Stimulated activated CD4-positive, alpha-beta T cell treated with anti-CD3 and anti-CD28 coated beads, TNF-alpha, amount 100 ng/mL, for 1 hour (primary cell): ENCODE measurements around the gene LSM3.

Experiments used
- DNase-seq, 3 donors: peaks; one replicate each; pipeline ENCODE4 v3.0.0-alpha.2; 2020; ENCODE audit warnings: low read depth in 3 of 3, low spot score in 1 of 3

The LSM3 gene

GRCh38 chr3:14194865-14195264, 16.2 kb downstream of the LSM3 start:
- DNase-seq: no peak

DNA sequence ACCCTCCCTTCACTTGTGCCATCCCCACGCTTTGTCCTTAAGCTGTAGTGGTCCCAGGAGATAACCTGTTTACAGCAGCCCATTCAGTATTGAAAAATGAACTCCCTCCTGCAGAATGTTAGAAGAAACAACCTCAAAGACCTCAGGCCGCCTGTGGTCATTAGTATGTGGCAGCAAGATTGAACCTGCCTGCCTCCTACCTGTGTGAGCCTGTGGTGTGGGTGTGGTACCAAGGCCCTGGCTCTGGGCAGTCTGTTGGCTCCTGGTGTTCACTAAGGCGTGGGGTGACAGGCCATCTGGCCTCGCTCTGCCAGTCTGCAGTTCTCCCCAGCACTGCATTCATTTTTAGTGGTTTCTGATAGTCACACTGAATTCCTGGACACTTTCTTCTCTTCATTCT, 21.0 kb downstream of the LSM3 start:
- DNase-seq: no peak

DNA sequence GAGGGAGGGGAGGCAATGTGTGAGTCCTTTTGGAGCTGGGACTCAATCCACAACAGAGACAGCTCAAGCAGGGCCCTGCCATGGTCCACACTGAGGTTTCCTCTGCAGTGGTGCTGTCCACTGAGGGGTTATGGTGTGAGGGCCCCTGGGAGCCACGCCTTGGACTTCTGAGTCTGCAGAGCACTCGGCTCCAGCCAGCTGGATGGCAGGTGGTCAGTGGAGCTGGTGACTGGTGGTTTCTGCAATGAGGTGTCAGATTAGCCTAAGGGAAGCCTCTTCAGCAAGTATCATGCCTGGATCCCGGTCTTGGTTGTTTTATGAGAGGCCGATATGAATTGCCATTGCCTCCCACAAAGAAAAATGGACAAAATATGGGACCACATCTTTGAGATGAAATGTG, 21.7 kb downstream of the LSM3 start:
- DNase-seq: no peak

- no peak for DNase-seq
Measured at GRCh38 chr3:14200841-14201240, 22.2 kb downstream of the LSM3 start.

- DNase-seq: no peak
Measured at GRCh38 chr3:14201940-14202684, 23.5 kb downstream of the LSM3 start.

DNA sequence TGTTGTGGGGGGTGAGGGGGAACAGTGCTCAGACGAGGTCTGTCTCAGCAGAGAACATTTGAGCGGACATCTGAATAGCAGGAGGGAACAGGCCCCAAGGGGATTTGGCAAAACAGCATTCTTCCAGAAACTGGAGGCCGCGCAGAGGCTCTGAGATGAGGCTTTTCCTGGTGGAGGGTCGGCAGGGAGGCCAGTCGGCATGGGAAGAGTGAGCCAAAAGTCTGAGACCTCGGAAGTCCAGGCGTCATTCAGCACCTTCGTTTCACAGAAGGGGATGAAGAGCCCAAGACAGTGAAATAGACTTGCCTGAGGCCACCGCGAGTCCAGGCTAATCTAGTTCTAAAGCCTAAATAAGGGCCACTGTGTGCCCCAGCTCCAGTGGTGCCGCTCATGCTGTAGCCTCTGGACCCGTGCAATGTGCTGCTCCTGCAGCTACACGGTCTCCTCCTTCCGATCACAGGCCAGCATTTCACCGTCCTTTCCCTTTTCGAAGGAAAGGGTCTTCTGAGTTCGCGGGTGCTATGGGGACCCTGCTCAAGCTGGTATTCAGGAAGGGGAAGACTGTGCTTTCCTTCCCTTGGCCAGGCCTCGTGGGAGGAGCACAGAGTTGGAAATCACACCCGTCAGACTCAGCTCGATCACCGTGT, 24.4 kb downstream of the LSM3 start:
- no peak for DNase-seq

GRCh38 chr3:14203521-14204079, 25.0 kb downstream of the LSM3 start:
- DNase-seq: no peak

DNA sequence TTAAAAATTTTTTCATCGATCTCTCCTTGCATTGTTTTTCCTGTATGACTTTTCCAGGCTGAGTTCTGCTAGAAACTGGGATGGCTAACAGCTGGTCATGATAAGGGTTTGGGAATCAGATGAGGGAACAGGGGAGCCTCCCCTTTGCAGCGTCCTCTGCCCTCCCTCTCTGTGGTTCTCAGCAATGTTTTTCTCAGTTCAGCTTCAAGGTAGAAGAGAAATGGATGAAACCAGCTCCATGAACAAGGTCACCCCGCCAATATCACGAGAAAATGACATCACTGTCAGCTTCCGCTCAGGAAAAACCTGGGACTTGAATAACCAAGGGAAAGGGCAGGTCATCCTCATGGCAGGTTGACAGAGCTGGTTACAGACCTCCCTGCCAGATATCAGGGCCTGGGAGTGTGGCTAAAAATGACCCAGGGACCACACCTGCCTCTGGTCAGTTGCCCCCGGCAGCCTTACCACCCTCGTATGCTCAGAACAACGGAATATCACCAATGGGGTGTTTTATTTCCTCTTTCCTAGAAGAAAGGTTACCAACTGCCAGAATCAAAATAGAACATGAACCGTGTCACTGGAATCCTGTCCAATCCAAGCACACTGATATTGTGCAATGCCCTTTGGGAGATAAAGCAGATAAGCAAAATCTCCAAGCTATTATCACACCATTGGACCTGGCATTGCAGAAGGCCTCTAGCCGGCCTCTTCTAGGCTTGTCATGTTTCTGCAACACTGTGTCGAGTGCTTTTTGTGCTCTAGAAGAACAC, 26.1 kb downstream of the LSM3 start:
- DNase-seq: no peak

DNA sequence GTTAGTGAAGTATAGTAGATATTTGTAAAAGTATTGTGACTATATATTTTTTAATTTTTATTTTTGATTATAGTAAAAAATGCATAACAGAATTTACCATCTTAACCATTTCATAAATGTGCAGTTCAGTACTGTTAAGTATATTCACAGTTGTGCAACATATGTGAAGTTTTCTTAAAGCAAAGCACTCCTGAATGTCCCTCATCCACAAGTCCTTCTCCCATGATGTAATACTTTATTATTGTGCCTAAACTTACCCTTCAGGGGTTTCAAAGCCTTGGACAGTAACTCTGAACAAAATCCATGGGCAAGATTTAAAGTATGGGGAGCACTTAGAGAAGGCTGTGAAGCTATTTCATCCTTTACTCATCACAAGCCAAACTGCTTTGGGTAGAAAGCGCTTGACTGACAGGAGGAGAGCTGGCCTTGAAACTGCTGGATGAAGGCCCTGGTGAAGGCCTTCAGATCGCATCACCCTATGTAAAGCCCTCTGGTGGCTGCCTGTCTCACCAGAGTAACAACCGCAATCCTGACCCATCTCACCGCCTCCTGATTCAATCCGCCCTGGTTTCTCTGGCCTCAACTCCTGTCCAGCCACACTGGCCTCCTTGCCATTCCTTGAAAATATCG, 28.0 kb downstream of the LSM3 start:
- DNase-seq: no peak

DNA sequence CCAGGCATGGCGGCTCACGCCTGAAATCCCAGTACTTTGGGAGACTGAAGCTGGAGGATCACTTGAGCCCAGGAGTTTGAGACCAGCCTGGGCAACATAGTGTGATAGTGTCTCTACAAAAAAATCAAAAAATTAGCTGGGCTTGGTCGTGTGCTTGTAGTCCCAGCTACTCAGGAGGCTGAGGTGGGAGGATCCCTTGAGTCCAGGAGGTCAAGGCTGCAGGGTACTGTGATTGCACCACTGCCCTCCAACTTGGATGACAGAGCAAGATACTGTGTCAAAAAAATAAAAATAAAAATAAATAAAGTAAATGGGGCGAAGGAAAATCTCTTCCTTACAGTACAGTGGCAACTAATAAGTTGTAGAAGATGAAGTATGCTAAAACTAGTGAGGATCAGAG, 29.6 kb downstream of the LSM3 start:
- DNase-seq: no peak

DNA sequence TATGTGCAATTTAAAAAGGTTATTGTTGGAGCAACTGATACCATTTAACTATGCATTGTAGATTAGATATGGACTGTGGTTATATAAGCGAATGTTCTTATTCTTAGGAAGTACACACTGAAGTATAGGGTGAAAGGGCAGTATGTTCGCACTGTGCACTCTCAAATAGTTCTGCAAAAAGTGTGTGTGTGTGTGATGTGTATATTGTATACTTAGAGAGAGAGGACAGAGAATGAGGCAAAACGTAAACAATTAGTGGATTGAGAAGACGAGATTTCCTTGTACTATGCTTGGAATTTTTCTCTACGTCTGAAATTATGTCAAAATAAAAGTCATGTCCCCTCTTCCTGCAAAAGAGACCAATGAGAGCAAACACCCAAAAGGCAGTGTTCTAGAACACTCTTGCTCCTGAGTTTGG, 30.4 kb downstream of the LSM3 start:
- no peak for DNase-seq

- no peak for DNase-seq
Measured at GRCh38 chr3:14209581-14210289, 31.1 kb downstream of the LSM3 start.

- DNase-seq: no peak
Measured at GRCh38 chr3:14210290-14210688, 31.7 kb downstream of the LSM3 start.

DNA sequence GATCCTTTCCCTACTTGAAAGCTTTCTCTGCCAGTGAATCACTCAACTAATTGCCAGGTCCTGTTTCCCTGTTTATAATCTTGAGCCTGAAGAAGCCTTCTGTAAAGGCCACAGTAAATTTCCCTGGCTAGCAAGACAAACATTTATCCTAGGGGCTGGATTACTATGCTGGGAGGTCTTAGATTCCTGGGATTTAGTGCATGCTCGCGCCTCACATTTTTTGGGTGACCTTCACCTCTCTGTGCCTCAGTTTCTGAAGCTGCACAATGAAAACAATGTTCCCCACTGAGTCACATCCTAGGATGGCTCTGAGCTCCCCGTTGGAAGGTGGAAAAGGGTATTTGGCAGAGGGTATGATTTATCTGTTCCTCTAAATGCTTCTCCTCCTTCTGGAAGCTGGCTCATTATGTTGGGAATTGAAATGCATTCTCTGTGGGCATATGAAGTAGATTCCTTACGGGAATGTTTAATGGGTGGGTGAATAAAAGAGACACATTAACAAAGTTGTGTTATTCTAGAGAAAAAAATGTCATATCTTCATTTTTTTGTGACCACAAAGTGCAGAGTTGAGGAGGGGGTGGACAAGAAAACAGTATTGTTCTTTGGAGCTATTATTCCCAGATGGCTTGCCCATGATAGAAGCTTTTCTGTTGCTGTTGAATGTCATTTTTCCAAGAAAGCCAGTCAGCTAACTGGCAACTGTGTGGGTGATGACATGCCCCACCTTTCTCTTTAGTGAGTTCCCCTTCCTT, 32.4 kb downstream of the LSM3 start:
- no peak for DNase-seq

- DNase-seq: no peak
Measured at GRCh38 chr3:14211621-14212020, 33.0 kb downstream of the LSM3 start.

DNA sequence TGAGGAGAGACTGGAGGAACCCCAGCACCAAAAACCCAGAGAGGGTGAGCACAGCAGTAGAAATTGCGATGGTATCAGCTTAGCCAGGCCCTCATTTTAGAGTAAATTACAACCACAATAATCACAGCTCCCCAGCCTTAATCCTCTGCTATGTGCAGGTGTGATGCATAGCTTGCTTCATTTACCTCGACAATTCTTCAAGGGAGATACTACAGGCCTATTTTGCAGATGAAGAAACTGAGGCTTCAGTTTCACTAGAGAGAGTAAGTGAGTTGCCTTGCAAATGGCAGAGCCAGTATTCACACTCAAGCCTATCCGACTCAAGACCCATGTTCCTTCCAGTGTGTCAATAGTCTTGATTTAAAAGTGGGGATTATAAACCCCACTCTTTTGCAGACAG, 33.4 kb downstream of the LSM3 start:
- no peak for DNase-seq

GRCh38 chr3:14213066-14213774, 34.6 kb downstream of the LSM3 start:
- DNase-seq: no peak

DNA sequence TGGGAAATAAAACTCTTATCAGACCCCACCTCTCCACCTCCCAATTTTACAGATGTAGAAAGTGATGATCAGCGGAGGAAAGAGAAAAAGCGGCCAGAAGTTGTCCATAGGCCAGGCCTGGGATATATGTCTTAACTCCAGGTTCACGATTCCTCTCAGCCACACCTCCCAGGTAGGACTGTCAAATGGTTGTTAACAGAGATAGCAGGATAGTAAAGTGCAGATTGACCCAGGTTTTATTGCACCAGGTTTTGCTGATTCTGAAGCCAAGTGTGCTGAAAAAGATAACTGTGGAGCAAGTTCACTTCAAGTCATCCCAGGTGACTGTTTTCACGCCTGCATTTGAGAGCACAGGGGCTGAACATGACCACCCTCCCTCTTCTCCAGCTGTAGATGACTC, 36.1 kb downstream of the LSM3 start:
- no peak for DNase-seq

GRCh38 chr3:14216257-14217048, 37.8 kb downstream of the LSM3 start:
- DNase-seq: peak in 2 of 3 donors; percentile 18 to 26
